Muscle of back (tissue), 13 donors: ENCODE measurements around the gene ANXA1. TPM values are rescaled to one million over a fixed set of nuclear protein-coding genes. Genes with fewer than 3 reads are reported as not detected.

Source experiments
- DNase-seq, 3 donors: peaks; one replicate each; pipeline versions ENCODE4 v3.0.0 to v3.0.0-alpha.2; 2013
- long read RNA-seq, 9 donors: transcript quantifications; one replicate each; lab custom pipeline, GENCODE V29; 2026
- polyA plus RNA-seq, 10 donors: library from polyadenylated mRNA; unstranded; fragments of 120-200 nt; gene quantifications; one replicate each; pipeline ENCODE4 v1.2.1, GENCODE V29; 2013; ENCODE audit not compliant: insufficient read length in 10 of 10

Gene ANXA1
- polyA plus RNA-seq, result 100 to 1,000 TPM; 115 to 283 (median 152) TPM
- long read RNA-seq, donor 1, transcript ANXA1-201 (13 exons, 1,509 nt), result major isoform, 51 of 69 reads
- long read RNA-seq, donor 1, partial matches to known transcripts, result 13 of 69 reads
- long read RNA-seq, donor 1, other reads (novel, unspliced or antisense), result 0 of 69 reads
- long read RNA-seq, donor 2, transcript ANXA1-201 (13 exons, 1,509 nt), result major isoform, 40 of 59 reads
- long read RNA-seq, donor 2, partial matches to known transcripts, result 15 of 59 reads
- long read RNA-seq, donor 2, other reads (novel, unspliced or antisense), result 0 of 59 reads
- long read RNA-seq, donor 3, partial matches to known transcripts, result 0 of 1 reads
- long read RNA-seq, donor 3, other reads (novel, unspliced or antisense), result 0 of 1 reads
- long read RNA-seq, donor 4, transcript ANXA1-201 (13 exons, 1,509 nt), result major isoform, 60 of 77 reads
- long read RNA-seq, donor 4, partial matches to known transcripts, result 11 of 77 reads
- long read RNA-seq, donor 4, other reads (novel, unspliced or antisense), result 0 of 77 reads
- long read RNA-seq, donor 5, transcript ANXA1-201 (13 exons, 1,509 nt), result major isoform, 84 of 113 reads
- long read RNA-seq, donor 5, partial matches to known transcripts, result 24 of 113 reads
- long read RNA-seq, donor 5, other reads (novel, unspliced or antisense), result 0 of 113 reads
- long read RNA-seq, donor 6, transcript ANXA1-201 (13 exons, 1,509 nt), result major isoform, 39 of 61 reads
- long read RNA-seq, donor 6, partial matches to known transcripts, result 18 of 61 reads
- long read RNA-seq, donor 6, other reads (novel, unspliced or antisense), result 0 of 61 reads
- long read RNA-seq, donor 7, transcript ANXA1-201 (13 exons, 1,509 nt), result major isoform, 41 of 53 reads
- long read RNA-seq, donor 7, partial matches to known transcripts, result 5 of 53 reads
- long read RNA-seq, donor 7, other reads (novel, unspliced or antisense), result 0 of 53 reads
- long read RNA-seq, donor 8, transcript ANXA1-201 (13 exons, 1,509 nt), result major isoform, 75 of 128 reads
- long read RNA-seq, donor 8, partial matches to known transcripts, result 44 of 128 reads
- long read RNA-seq, donor 8, other reads (novel, unspliced or antisense), result 0 of 128 reads
- long read RNA-seq, donor 9, partial matches to known transcripts, result 0 of 7 reads
- long read RNA-seq, donor 9, other reads (novel, unspliced or antisense), result 0 of 7 reads

GRCh38 chr9:73151653-73152542 is at the start of gene ANXA1:
ANXA1 (plus strand) TSS chr9:73151865; CDS start chr9:73158536, 6,671 bp downstream.
- peak; percentile 75 to 87 (median 78) for DNase-seq

DNA sequence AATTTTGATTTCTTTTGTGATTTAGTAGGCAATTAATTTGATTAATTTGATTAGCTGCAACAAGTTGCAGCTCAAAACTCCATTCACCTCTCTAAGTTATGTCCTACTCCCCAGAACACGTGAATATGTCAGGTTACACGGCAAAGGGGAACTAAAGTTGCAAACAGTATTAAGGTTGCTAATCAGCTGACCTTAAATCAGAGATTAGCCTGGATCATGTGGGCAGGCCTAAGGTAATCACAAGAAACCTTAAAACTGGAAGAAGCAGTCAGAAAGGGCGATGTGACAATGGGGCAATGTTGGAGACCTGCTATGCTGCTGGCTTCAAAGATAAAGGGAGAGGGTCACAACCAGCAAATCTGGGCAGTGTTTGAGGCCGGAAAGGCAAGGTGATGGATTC is 47.3 kb upstream of the ANXA1 start:
- no peak for DNase-seq

GRCh38 chr9:73104921-73105320 is 46.7 kb upstream of the ANXA1 start:
- DNase-seq, result no peak

DNA sequence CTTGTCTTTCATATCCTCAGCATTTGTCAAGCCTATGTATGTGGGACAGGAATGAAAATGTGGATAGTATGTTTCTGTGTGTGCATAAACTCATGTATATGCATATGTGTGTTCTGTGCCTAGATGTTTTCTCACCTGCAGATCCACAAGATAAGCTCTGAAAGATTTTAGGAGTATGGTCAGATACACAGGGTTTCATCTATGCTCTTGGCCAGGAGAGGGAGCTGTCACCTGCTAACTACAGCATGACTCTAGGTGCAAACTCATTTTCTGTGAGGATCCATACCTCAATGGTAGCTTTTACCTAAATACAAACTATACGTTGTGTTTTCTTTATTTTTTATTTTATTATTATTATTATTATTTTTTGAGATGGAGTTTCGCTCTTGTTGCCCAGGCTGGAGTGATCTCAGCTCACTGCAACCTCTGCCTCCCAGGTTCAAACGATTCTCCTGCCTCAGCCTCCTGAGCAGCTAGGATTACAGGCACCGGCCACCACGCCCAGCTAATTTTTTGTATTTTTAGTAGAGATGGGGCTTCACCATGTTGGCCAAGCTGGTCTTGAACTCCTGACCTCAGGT is 44.1 kb upstream of the ANXA1 start:
- peak; percentile 41 to 57 (median 47) for DNase-seq

DNA sequence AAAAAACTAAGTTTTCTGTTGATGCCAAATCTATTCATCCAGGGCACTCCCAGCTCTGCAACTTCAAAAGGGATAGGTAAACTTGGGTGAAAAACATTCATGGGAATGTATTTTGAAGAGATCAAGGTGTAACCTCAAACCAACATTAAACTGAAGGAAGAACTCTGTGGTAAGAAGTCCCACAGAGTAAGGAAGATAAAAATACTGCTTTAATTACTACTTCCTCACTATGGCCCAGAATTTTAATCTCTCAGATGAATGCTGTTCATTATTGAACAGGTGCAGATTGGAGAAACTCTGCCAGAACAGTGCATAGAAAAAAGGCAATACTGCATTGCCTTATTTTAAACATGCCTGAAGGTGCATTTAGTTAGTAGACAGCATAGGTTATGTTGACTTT is 37.6 kb upstream of the ANXA1 start:
- DNase-seq, result no peak

DNA sequence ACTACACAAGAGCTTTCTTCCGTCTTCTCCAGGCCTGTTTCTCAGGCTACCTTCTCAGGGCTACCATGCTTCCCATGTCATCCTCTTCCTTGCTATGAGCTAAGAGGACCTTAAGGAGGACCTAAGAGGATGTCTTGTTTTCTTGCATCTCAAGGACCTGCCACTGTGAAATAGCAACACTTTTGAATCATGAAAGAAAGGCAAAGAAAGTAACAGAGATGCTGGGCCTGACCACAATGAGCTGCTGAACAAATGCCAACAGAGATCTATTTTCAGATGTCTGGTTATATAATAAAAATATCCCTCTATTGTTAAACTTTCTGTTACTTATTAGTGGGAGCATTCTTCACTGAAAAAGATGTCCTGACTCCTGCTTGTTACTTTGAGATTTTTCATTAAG is 36.7 kb upstream of the ANXA1 start:
- DNase-seq, result no peak

- peak in 1 of 3 donors; percentile 54 for DNase-seq
Measured at GRCh38 chr9:73116031-73116430, 35.6 kb upstream of the ANXA1 start.

GRCh38 chr9:73116880-73117279 is 34.8 kb upstream of the ANXA1 start:
- DNase-seq, result no peak

- no peak for DNase-seq
Measured at GRCh38 chr9:73118286-73118685, 33.4 kb upstream of the ANXA1 start.

DNA sequence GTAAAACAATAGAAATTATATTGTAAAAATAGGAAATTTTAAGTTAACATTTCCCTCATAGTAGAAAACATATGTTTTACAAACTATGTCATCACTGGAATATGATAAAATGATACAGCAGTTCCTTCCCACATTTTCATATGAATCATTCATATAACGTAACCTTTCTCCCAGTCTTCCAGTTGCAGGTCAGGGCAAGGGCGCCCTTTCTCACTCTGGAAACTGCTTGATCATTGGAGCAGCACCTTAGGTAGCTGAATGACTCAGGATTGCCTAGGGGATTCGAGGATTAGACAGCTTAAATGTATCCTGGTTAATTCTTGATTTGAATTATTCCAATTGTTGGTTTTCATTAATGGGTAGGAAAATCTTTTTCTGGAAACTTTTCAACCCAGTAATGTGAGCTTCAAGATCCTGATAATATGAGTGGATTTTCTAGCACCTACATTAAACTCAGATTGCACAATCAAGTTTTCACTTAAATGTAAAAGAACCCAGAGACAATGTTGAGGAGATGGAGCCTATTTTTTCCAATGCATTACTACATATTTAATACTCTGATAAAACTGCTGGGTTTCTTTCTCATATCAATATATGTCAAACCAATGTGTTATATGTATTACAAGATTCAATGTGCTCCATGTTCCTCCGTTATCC is 32.6 kb upstream of the ANXA1 start:
- peak in 1 of 3 donors; percentile 74 for DNase-seq

DNA sequence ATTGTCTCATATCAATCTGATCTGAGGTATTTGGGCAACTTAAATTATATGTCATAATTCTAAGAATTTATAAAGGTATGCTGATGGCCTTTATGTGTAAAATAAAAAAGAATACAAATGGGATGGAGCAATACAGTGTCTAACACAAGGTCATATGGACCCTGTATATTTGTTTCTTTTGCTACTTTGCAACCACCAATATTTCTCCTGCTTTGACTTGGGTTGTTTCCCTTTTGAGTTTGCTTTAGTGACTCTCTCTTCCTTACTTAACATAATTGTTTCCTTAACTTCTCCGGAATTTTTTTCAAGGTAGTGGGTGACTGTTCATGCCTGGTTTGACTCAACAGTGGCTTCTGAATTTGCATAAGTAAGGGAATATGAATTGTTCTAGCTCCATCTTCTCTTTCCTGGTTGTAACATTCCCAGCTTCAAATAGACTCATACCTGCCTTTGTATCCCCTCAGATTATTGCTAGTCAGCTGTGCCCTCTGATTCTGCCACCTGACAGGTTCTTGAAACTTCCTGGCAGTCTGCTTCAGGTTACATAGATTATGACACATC is 30.2 kb upstream of the ANXA1 start:
- DNase-seq, result no peak

- DNase-seq, result no peak
Measured at GRCh38 chr9:73125651-73126050, 26.0 kb upstream of the ANXA1 start.

- DNase-seq, result no peak
Measured at GRCh38 chr9:73129941-73130685, 21.6 kb upstream of the ANXA1 start.

GRCh38 chr9:73131461-73131860 is 20.2 kb upstream of the ANXA1 start:
- DNase-seq, result peak in 1 of 3 donors; percentile 59

GRCh38 chr9:73132034-73132776 is 19.5 kb upstream of the ANXA1 start:
- peak; percentile 84 to 96 (median 91) for DNase-seq

DNA sequence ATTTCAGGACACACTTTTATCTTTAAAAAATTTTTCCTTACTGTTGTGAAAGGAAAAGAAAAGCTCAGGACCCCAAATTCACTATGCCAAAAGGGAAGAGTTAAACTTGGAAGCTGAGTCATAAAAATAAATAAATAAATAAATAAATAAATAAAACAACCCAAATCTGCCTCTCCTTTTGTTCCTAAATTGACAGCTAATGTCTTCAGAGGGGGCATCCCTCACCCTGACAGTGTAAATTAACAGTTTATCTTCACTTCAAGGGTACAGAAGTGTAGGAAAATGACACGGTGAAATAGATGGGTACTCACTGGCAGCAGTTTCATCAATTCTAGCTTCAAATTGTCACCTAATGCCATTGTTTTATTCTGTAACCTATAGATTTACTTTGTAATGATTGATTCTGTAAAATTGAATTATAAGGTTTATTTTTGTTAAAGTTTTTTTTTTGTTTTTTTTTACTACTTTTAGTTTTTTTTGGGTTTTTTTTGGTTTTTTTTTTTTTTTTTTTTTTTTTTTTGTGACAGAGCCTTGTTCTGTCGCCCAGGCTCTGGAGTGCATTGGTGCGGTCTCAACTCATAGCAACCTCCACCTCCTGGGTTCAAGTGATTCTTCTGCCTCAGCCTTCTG is 18.5 kb upstream of the ANXA1 start:
- DNase-seq, result peak in 1 of 3 donors; percentile 52

- DNase-seq, result peak in 2 of 3 donors; percentile 38 to 61
Measured at GRCh38 chr9:73133921-73134407, 17.7 kb upstream of the ANXA1 start.
